Stimulated activated CD8-positive, alpha-beta memory T cell treated with anti-CD3 and anti-CD28 coated beads, Interleukin-12 subunit alpha, Interleukin-12 subunit beta, amount 100 ng/mL, for 1 hour (primary cell): ENCODE data around the gene LRRC7.
"Not testable (repeated sequence)": the region's sequence is repeated elsewhere in the genome, so short reads cannot be mapped to it uniquely, and the experiment has no call there.

Experiments used
- DNase-seq: peaks from one replicate; pipeline ENCODE4 v3.0.0-alpha.2; 2020; ENCODE audit warnings: low read depth

Gene LRRC7

GRCh38 chr1:70042090-70042731 is 474.5 kb downstream of the LRRC7 start:
- DNase-seq, result no peak

GRCh38 chr1:70043804-70044203 is 476.1 kb downstream of the LRRC7 start:
- no peak for DNase-seq

GRCh38 chr1:70044832-70045231 is 477.1 kb downstream of the LRRC7 start:
- DNase-seq, result no peak

GRCh38 chr1:70045581-70045980 is 477.9 kb downstream of the LRRC7 start:
- DNase-seq, result not testable (repeated sequence)

GRCh38 chr1:70048336-70049094 is 480.8 kb downstream of the LRRC7 start:
- DNase-seq, result no peak

GRCh38 chr1:70051926-70052325 is 484.2 kb downstream of the LRRC7 start:
- no peak for DNase-seq

- DNase-seq, result no peak
Measured at GRCh38 chr1:70057500-70057899, 489.8 kb downstream of the LRRC7 start.

- DNase-seq, result no peak
Measured at GRCh38 chr1:70061231-70061630, 493.5 kb downstream of the LRRC7 start.

GRCh38 chr1:70063861-70064260 is 496.1 kb downstream of the LRRC7 start:
- DNase-seq, result no peak

- DNase-seq, result no peak
Measured at GRCh38 chr1:70066711-70067110, 499.0 kb downstream of the LRRC7 start.

GRCh38 chr1:70071601-70072000 is 503.9 kb downstream of the LRRC7 start:
- DNase-seq, result no peak

GRCh38 chr1:70072231-70072751 is 504.6 kb downstream of the LRRC7 start:
- DNase-seq, result no peak

GRCh38 chr1:70075761-70076160 is 508.0 kb downstream of the LRRC7 start:
- DNase-seq, result no peak

- DNase-seq, result no peak
Measured at GRCh38 chr1:70077066-70077465, 509.3 kb downstream of the LRRC7 start.

- no peak for DNase-seq
Measured at GRCh38 chr1:70079546-70079945, 511.8 kb downstream of the LRRC7 start.

- no peak for DNase-seq
Measured at GRCh38 chr1:70083519-70083918, 515.8 kb downstream of the LRRC7 start.

- no peak for DNase-seq
Measured at GRCh38 chr1:70084314-70084915, 516.7 kb downstream of the LRRC7 start.

- no peak for DNase-seq
Measured at GRCh38 chr1:70085521-70085920, 517.8 kb downstream of the LRRC7 start.

- DNase-seq, result no peak
Measured at GRCh38 chr1:70086897-70087296, 519.2 kb downstream of the LRRC7 start.

- no peak for DNase-seq
Measured at GRCh38 chr1:70090141-70090540, 522.4 kb downstream of the LRRC7 start.

- no peak for DNase-seq
Measured at GRCh38 chr1:70090875-70091274, 523.2 kb downstream of the LRRC7 start.

- no peak for DNase-seq
Measured at GRCh38 chr1:70091811-70092210, 524.1 kb downstream of the LRRC7 start.

- DNase-seq, result no peak
Measured at GRCh38 chr1:70092526-70092925, 524.8 kb downstream of the LRRC7 start.
